Loucy (cell line): ENCODE results near the gene NMT1.
A peak's percentile ranks its signal among the peaks of the same experiment; 100 is the strongest.

Experiments
- H2AFZ ChIP-seq: fragments of 200-600 bp; sonication (generic); 2 replicates; pipeline ENCODE4 v1.6.0; 2016; ENCODE audit warnings: antibody characterized with exemption, mild to moderate bottlenecking, low read length, moderate library complexity
- H3F3A ChIP-seq: fragments of 200-600 bp; 2 replicates; pipeline ENCODE4 v1.6.0; 2016; ENCODE audit warnings: antibody characterized with exemption, low read depth, mild to moderate bottlenecking
- H3K27me3 ChIP-seq: fragments of 200-600 bp; sonication (generic); 2 replicates; pipeline ENCODE4 v1.6.1; 2014; ENCODE audit warnings: low read length, mild to moderate bottlenecking; ENCODE audit not compliant: insufficient read depth, poor library complexity, severe bottlenecking
- H3K36me3 ChIP-seq: fragments of 200-600 bp; sonication (generic); 2 replicates; pipeline ENCODE4 v1.6.1; 2016; ENCODE audit warnings: low read length; ENCODE audit not compliant: insufficient read depth
- H3K4me1 ChIP-seq: fragments of 200-600 bp; sonication (generic); 2 replicates; pipeline ENCODE4 v1.5.1; 2014; ENCODE audit warnings: low read length, mild to moderate bottlenecking; ENCODE audit not compliant: insufficient read depth, poor library complexity, severe bottlenecking
- H3K4me2 ChIP-seq: fragments of 200-600 bp; sonication (generic); 2 replicates; pipeline ENCODE4 v1.6.0; 2014; ENCODE audit warnings: antibody characterized with exemption, low read length, low read depth, mild to moderate bottlenecking; ENCODE audit not compliant: poor library complexity, severe bottlenecking
- H3K4me3 ChIP-seq: fragments of 200-600 bp; sonication (generic); 2 replicates; pipeline ENCODE4 v1.5.1; 2014; ENCODE audit warnings: low read length, mild to moderate bottlenecking, mixed read lengths; ENCODE audit not compliant: poor library complexity, severe bottlenecking
- H3K79me2 ChIP-seq: fragments of 200-600 bp; sonication (generic); 2 replicates; pipeline ENCODE4 v1.6.1; 2014; ENCODE audit warnings: low read length; ENCODE audit not compliant: insufficient read depth
- H3K9ac ChIP-seq: fragments of 200-600 bp; sonication (generic); 2 replicates; pipeline ENCODE4 v1.6.0; 2014; ENCODE audit warnings: mild to moderate bottlenecking, low read depth, low read length, moderate library complexity; ENCODE audit not compliant: poor library complexity, severe bottlenecking
- H3K9me2 ChIP-seq: fragments of 200-600 bp; sonication (generic); replicated peaks from 2 replicates; pipeline ENCODE4 v1.6.1; 2016; ENCODE audit warnings: low read depth, low read length, mixed read lengths
- H3K9me3 ChIP-seq: fragments of 200-600 bp; sonication (generic); 2 replicates; pipeline ENCODE4 v1.6.1; 2014; ENCODE audit warnings: mild to moderate bottlenecking, antibody characterized with exemption, low read length, low read depth; ENCODE audit not compliant: insufficient read depth
- H4K20me1 ChIP-seq: fragments of 200-600 bp; sonication (generic); 2 replicates; pipeline ENCODE4 v1.6.0; 2014; ENCODE audit warnings: antibody characterized with exemption, low read length, mild to moderate bottlenecking; ENCODE audit not compliant: insufficient read depth, poor library complexity, severe bottlenecking
- CTCF ChIP-seq: fragments of 200-600 bp; sonication (generic); conservative IDR thresholded peaks from 2 replicates; pipeline ENCODE4 v1.5.1; 2014; ENCODE audit warnings: mild to moderate bottlenecking, antibody characterized with exemption, low read length
- EZH2phosphoT487 ChIP-seq: fragments of 200-600 bp; IDR thresholded peaks from 2 replicates; pipeline ENCODE4 v1.6.1; 2018; ENCODE audit warnings: antibody characterized with exemption, mild to moderate bottlenecking, moderate library complexity, borderline replicate concordance

NMT1 gene

GRCh38 chr17:45098081-45098868 is 37.2 kb downstream of the NMT1 start:
- Histone ChIP-seq H2AFZ (no peak overlapping the region), H3K9ac (no peak overlapping the region), H3K4me1 (no peaks in the 10 kb centered on the region), H3K9me2 (no peaks in the 10 kb centered on the region), H3K27me3 (no peaks in the 10 kb centered on the region), H3K36me3 (peaks cover 75% of the 10 kb centered on the region; the same call in 1 of the 2 replicates), H3K9me3 (no peaks in the 10 kb centered on the region), H3K4me3 (no peak overlapping the region), H4K20me1 (no peaks in the 10 kb centered on the region), H3F3A (no peaks in the 10 kb centered on the region), H3K4me2 (no peak overlapping the region), H3K79me2 (no peaks in the 10 kb centered on the region)
- TF ChIP-seq CTCF: no peak
- TF ChIP-seq EZH2phosphoT487: no peak

GRCh38 chr17:45098869-45099616 is 37.9 kb downstream of the NMT1 start:
- H2AFZ ChIP-seq: no peak overlapping the region
- H3K9ac ChIP-seq: no peak overlapping the region
- no peak overlapping the region for H3K4me2 ChIP-seq
- TF ChIP-seq EZH2phosphoT487 (no peak), CTCF (peak; percentile 94)
- H3K9me3 ChIP-seq: no peaks in the 10 kb centered on the region
- no peaks in the 10 kb centered on the region for H3K4me1 ChIP-seq
- H3K27me3 ChIP-seq: no peaks in the 10 kb centered on the region
- peaks cover 75% of the 10 kb centered on the region; the same call in 1 of the 2 replicates for H3K36me3 ChIP-seq
- H3K4me3 ChIP-seq: no peak overlapping the region
- H3F3A ChIP-seq: no peaks in the 10 kb centered on the region
- H3K9me2 ChIP-seq: no peaks in the 10 kb centered on the region
- no peaks in the 10 kb centered on the region for H4K20me1 ChIP-seq
- H3K79me2 ChIP-seq: no peaks in the 10 kb centered on the region

GRCh38 chr17:45101546-45101882 is 40.4 kb downstream of the NMT1 start:
- no peaks in the 10 kb centered on the region for H3K27me3 ChIP-seq
- H3K36me3 ChIP-seq: peaks cover 84% of the 10 kb centered on the region; the same call in 1 of the 2 replicates
- no peak overlapping the region for H2AFZ ChIP-seq
- no peaks in the 10 kb centered on the region for H3F3A ChIP-seq
- no peaks in the 10 kb centered on the region for H3K79me2 ChIP-seq
- no peak overlapping the region for H3K9ac ChIP-seq
- no peak overlapping the region for H3K4me3 ChIP-seq
- TF ChIP-seq CTCF (no peak), EZH2phosphoT487 (no peak)
- H3K4me2 ChIP-seq: no peak overlapping the region
- no peaks in the 10 kb centered on the region for H3K9me2 ChIP-seq
- no peaks in the 10 kb centered on the region for H3K4me1 ChIP-seq
- no peaks in the 10 kb centered on the region for H3K9me3 ChIP-seq
- no peaks in the 10 kb centered on the region for H4K20me1 ChIP-seq
